A549 (cell line): ENCODE results near the gene CHST11. TPM values are rescaled to one million over a fixed set of nuclear protein-coding genes. Genes with fewer than 3 reads are reported as not detected.
"Not testable (repeated sequence)": the region's sequence is repeated elsewhere in the genome, so short reads cannot be mapped to it uniquely, and the experiment has no call there.

Source experiments
- ATAC-seq, 2 experiments: fragments of 200-7000 bp in 1 of 2; fragments of >200 bp in 1 of 2; cut with Nextera tagmentation in 1 of 2; cut with Tn5 transposase in 1 of 2; 3 replicates each; pipeline versions ENCODE4 v1.8.0 to v1.9.1; 2018 to 2020; ENCODE audit warnings: mild to moderate bottlenecking in 1 of 2, moderate library complexity in 1 of 2
- CTCF ChIA-PET: fragments of 300-600 bp; sonication (Branson Sonifier 250); formaldehyde crosslinking; extraction: SDS; loops from one replicate; lab custom pipeline; 2021; ENCODE audit warnings: antibody characterized with exemption, inconsistent platforms; lab: Yijun Ruan, JAX
- POLR2A ChIA-PET: fragments of 350-600 bp; formaldehyde crosslinking; extraction: SDS; loops from one replicate; lab custom pipeline; 2021; ENCODE audit warnings: antibody characterized with exemption, inconsistent platforms; lab: Yijun Ruan, JAX
- DNase-seq, 2 experiments: peaks; one replicate each; pipeline versions ENCODE4 v3.0.0 to v3.0.0-alpha.2; 2011 to 2016; ENCODE audit warnings: low read depth in 1 of 2, low spot score in 1 of 2
- FAIRE-seq: peaks from 2 replicates; lab custom pipeline; 2011; peaks lifted over from hg19 to GRCh38; lab: Jason Lieb, UNC
- H3K27ac ChIP-seq, 2 experiments: fragments of >200 bp; sonication (Bioruptor Twin); formaldehyde crosslinking; 3 replicates each; pipeline ENCODE4 v1.5.1; 2016 to 2017
- H3K4me1 ChIP-seq: fragments of >200 bp; sonication (Bioruptor Twin); formaldehyde crosslinking; 3 replicates; pipeline ENCODE4 v1.6.1; 2016
- H3K4me2 ChIP-seq: fragments of >200 bp; sonication (Bioruptor Twin); formaldehyde crosslinking; 3 replicates; pipeline ENCODE4 v1.6.1; 2016
- H3K4me3 ChIP-seq: fragments of >200 bp; sonication (Bioruptor Twin); formaldehyde crosslinking; 3 replicates; pipeline ENCODE4 v1.5.1; 2016
- H3K9me3 ChIP-seq: fragments of >200 bp; sonication (Bioruptor Twin); formaldehyde crosslinking; 3 replicates; pipeline ENCODE4 v1.6.1; 2016
- CBX2 ChIP-seq: fragments of 200-600 bp; sonication (generic); IDR thresholded peaks from 2 replicates; pipeline ENCODE4 v1.6.1; 2016; ENCODE audit warnings: low read depth, mild to moderate bottlenecking, borderline replicate concordance
- CHD2 ChIP-seq: fragments of 150-350 bp; IDR thresholded peaks from 2 replicates; pipeline ENCODE4 v1.6.1; 2014; ENCODE audit warnings: low read length; ENCODE audit not compliant: partially characterized antibody
- CHD4 ChIP-seq: fragments of 200-600 bp; sonication (generic); IDR thresholded peaks from 2 replicates; pipeline ENCODE4 v1.6.1; 2016; ENCODE audit warnings: antibody characterized with exemption, mild to moderate bottlenecking, borderline replicate concordance
- CTCF ChIP-seq: fragments of >200 bp; sonication (Bioruptor Twin); formaldehyde crosslinking; IDR thresholded peaks from 3 replicates; pipeline ENCODE4 v1.5.1; 2016
- E2F6 ChIP-seq: IDR thresholded peaks from 2 replicates; pipeline ENCODE4 v1.6.1; 2012; ENCODE audit warnings: low read depth, borderline replicate concordance
- EHF ChIP-seq: fragments of 250-450 bp; sonication (Bioruptor Pico); IDR thresholded peaks from 2 replicates; pipeline ENCODE4 v1.5.0; 2020; ENCODE audit warnings: mild to moderate bottlenecking
- EP300 ChIP-seq, 2 experiments: fragments of >200 bp; sonication (Bioruptor Twin); formaldehyde crosslinking; IDR thresholded peaks; 2 replicates in 1 of 2; 3 replicates in 1 of 2; pipeline ENCODE4 v1.6.1; 2016 to 2017
- FOSL2 ChIP-seq, 2 experiments: fragments of 450-650 bp in 1 of 2; fragments of >200 bp in 1 of 2; sonication (Bioruptor Twin) in 1 of 2; formaldehyde crosslinking; IDR thresholded peaks; 2 replicates each; pipeline versions ENCODE4 v1.5.0 to v1.6.1; 2016 to 2020; ENCODE audit warnings: mild to moderate bottlenecking in 1 of 2, moderate library complexity in 1 of 2
- GATA3 ChIP-seq: IDR thresholded peaks from 2 replicates; pipeline ENCODE4 v1.6.1; 2012; ENCODE audit warnings: borderline replicate concordance
- HMGXB4 ChIP-seq: fragments of 250-450 bp; sonication (Bioruptor Pico); IDR thresholded peaks from 2 replicates; pipeline ENCODE4 v1.5.0; 2021; ENCODE audit warnings: mild to moderate bottlenecking, moderate library complexity, borderline replicate concordance
- HOXB5 ChIP-seq: fragments of 250-450 bp; sonication (Bioruptor Pico); IDR thresholded peaks from 2 replicates; pipeline ENCODE4 v1.5.0; 2020; ENCODE audit warnings: mild to moderate bottlenecking, moderate library complexity
- KDM1A ChIP-seq: fragments of 200-600 bp; sonication (generic); IDR thresholded peaks from 2 replicates; pipeline ENCODE4 v1.6.1; 2016; ENCODE audit warnings: low read depth, mild to moderate bottlenecking
- NFE2L2 ChIP-seq: fragments of 150-350 bp; conservative IDR thresholded peaks from 2 replicates; pipeline ENCODE4 v1.6.1; 2014; ENCODE audit warnings: low read length
- NPAS2 ChIP-seq: fragments of 250-450 bp; sonication (Bioruptor Pico); IDR thresholded peaks from 2 replicates; pipeline ENCODE4 v1.8.0; 2022; ENCODE audit warnings: mild to moderate bottlenecking, moderate library complexity, borderline replicate concordance
- NR3C1 ChIP-seq: fragments of >200 bp; sonication (Bioruptor Twin); formaldehyde crosslinking; IDR thresholded peaks from 3 replicates; pipeline ENCODE4 v1.6.1; 2017
- PBX3 ChIP-seq: IDR thresholded peaks from 2 replicates; pipeline ENCODE4 v1.6.1; 2012
- POLR2AphosphoS2 ChIP-seq: conservative IDR thresholded peaks from 2 replicates; pipeline ENCODE4 v1.6.1; 2012; ENCODE audit warnings: low read length, improper control_type of control experiment, inconsistent platforms
- RAD21 ChIP-seq, 2 experiments: fragments of >200 bp in 1 of 2; sonication (Bioruptor Twin) in 1 of 2; formaldehyde crosslinking in 1 of 2; IDR thresholded peaks in 1 of 2; conservative IDR thresholded peaks in 1 of 2; 2 replicates in 1 of 2; 3 replicates in 1 of 2; pipeline ENCODE4 v1.6.1; 2012 to 2018; ENCODE audit warnings: inconsistent platforms in 1 of 2
- RARB ChIP-seq: fragments of 250-450 bp; sonication (Bioruptor Pico); IDR thresholded peaks from 2 replicates; pipeline ENCODE4 v1.8.0; 2021; ENCODE audit warnings: mild to moderate bottlenecking, moderate library complexity
- REST ChIP-seq: fragments of 200-600 bp; sonication (generic); IDR thresholded peaks from 2 replicates; pipeline ENCODE4 v1.6.1; 2016; ENCODE audit warnings: antibody characterized with exemption, mild to moderate bottlenecking, moderate library complexity
- RNF2 ChIP-seq: fragments of 200-600 bp; sonication (generic); IDR thresholded peaks from 2 replicates; pipeline ENCODE4 v1.6.1; 2016; ENCODE audit warnings: low read depth, mild to moderate bottlenecking, antibody characterized with exemption, moderate library complexity, borderline replicate concordance
- SMC3 ChIP-seq: fragments of >200 bp; sonication (Bioruptor Twin); formaldehyde crosslinking; IDR thresholded peaks from 3 replicates; pipeline ENCODE4 v1.6.1; 2018; ENCODE audit warnings: inconsistent platforms
- SREBF2 ChIP-seq: fragments of 450-650 bp; IDR thresholded peaks from 2 replicates; pipeline ENCODE4 v1.6.1; 2014; ENCODE audit warnings: mild to moderate bottlenecking, moderate library complexity
- ZFP36 ChIP-seq: fragments of 450-650 bp; IDR thresholded peaks from 2 replicates; pipeline ENCODE4 v1.6.1; 2014; ENCODE audit warnings: borderline replicate concordance; ENCODE audit not compliant: partially characterized antibody
- ZSCAN20 ChIP-seq: fragments of 250-450 bp; sonication (Bioruptor Pico); IDR thresholded peaks from 2 replicates; pipeline ENCODE4 v1.8.0; 2022; ENCODE audit warnings: mild to moderate bottlenecking, moderate library complexity
- WGBS: methylation state at CpG from one replicate; pipeline ENCODE4 v1.1.6; 2017; ENCODE audit errors: missing lambda C conversion rate; 5-methylcytosine and 5-hydroxymethylcytosine counted together
- polyA plus RNA-seq, 4 experiments: library from polyadenylated mRNA; depleted of rRNA in 3 of 4; stranded (reverse); fragments of >200 nt; fragmentation: RNase III in 1 of 4; extraction: RNeasy Plus Mini Kit Qiagen cat#74134 plus additional on column Dnase treatment in 1 of 4; gene quantifications; 2 replicates in 3 of 4; 3 replicates in 1 of 4; pipeline ENCODE4 v1.2.3, GENCODE V29; 2011 to 2017

CHST11 gene
- polyA plus RNA-seq, 2 of the 4 experiments (the other 2 are of a cell fraction): 19.2 to 21.8 TPM

- CTCF ChIA-PET, POLR2A ChIA-PET, H3K9me3 ChIP-seq, ATAC-seq, H3K4me2 ChIP-seq, FAIRE-seq, H3K27ac ChIP-seq, H3K4me1 ChIP-seq, H3K4me3 ChIP-seq, DNase-seq: not testable (repeated sequence)
- 95% methylated on average over 3 of the region's 3 CpGs for WGBS
Measured at GRCh38 chr12:104613372-104613771, 156.6 kb downstream of the CHST11 start.

- DNase-seq (no peak), FAIRE-seq (no peak), ATAC-seq (no peak; a peak in 1 of 6 replicates)
- Histone ChIP-seq H3K4me1 (0 out of 3 replicates have a peak, but pooled peaks cover 3% of the 10 kb centered on the region), H3K4me3 (no peak overlapping the region), H3K4me2 (no peak overlapping the region), H3K27ac (no peak overlapping the region), H3K9me3 (no peaks in the 10 kb centered on the region)
- ChIA-PET CTCF (interaction anchor here (0.6 to 1.4 kb wide), 4 partner anchors 9 to 406 kb away, joined by 3 to 5 read pairs (median 4); no protein-coding TSS in a partner anchor), POLR2A (no interaction called here)
- TF ChIP-seq ZFP36: no peak
- no peak for TF ChIP-seq NFE2L2
- no peak for TF ChIP-seq POLR2AphosphoS2
- TF ChIP-seq RARB (CRISPR knock-in tag): no peak
- TF ChIP-seq GATA3: no peak
- no peak for TF ChIP-seq HMGXB4 (CRISPR knock-in tag)
- no peak for TF ChIP-seq FOSL2 (IDR thresholded peaks at IDR 0.05)
- TF ChIP-seq FOSL2 (CRISPR knock-in tag; IDR thresholded peaks at IDR 0.05): no peak
- TF ChIP-seq HOXB5 (CRISPR knock-in tag): no peak
- no peak for TF ChIP-seq RAD21 (conservative IDR thresholded peaks at IDR 0.05 in 1 of 2, IDR thresholded peaks at IDR 0.05 in 1 of 2)
- no peak for TF ChIP-seq CHD4
- TF ChIP-seq EP300 (IDR thresholded peaks at IDR 0.05): no peak
- no peak for TF ChIP-seq SMC3
- TF ChIP-seq SREBF2: no peak
- no peak for TF ChIP-seq ZSCAN20 (CRISPR knock-in tag)
- TF ChIP-seq CBX2: no peak
- TF ChIP-seq CHD2: no peak
- no peak for TF ChIP-seq RNF2
- WGBS: 89% methylated on average over 12 of the region's 12 CpGs
Measured at GRCh38 chr12:104615048-104615561, 158.4 kb downstream of the CHST11 start.

- CTCF ChIA-PET: interaction anchor here (0.6 to 1.6 kb wide), 2 partner anchors 11 to 266 kb away, joined by 3 to 4 read pairs; no protein-coding TSS in a partner anchor
- DNase-seq (no peak), FAIRE-seq (no peak), ATAC-seq (no peak)
- Histone ChIP-seq H3K4me3 (no peak overlapping the region), H3K27ac (no peak overlapping the region), H3K9me3 (no peaks in the 10 kb centered on the region), H3K4me1 (no peaks in the 10 kb centered on the region), H3K4me2 (no peak overlapping the region)
- WGBS: 88% methylated on average over 5 of the region's 5 CpGs
- POLR2A ChIA-PET: no interaction called here
- TF ChIP-seq NR3C1: no peak
- no peak for TF ChIP-seq EHF
- no peak for TF ChIP-seq HOXB5 (CRISPR knock-in tag)
- TF ChIP-seq NPAS2 (CRISPR knock-in tag): no peak
- no peak for TF ChIP-seq SREBF2
- TF ChIP-seq REST: no peak
- no peak for TF ChIP-seq PBX3
- TF ChIP-seq CTCF: no peak
- TF ChIP-seq E2F6: no peak
- TF ChIP-seq KDM1A: no peak
Measured at GRCh38 chr12:104618691-104619090, 161.9 kb downstream of the CHST11 start.
